Measurements from ENCODE around the gene HSD17B14. TPM values are rescaled to one million over a fixed set of nuclear protein-coding genes. Genes with fewer than 3 reads are reported as not detected.

HSD17B14 gene
- total and polyA plus RNA-seq, 2 of the 8 experiments (the other 6 are each of a cell fraction or from before 2014, with no cell fraction given) = 8.4 to 25.5 TPM

- Histone ChIP-seq H3K4me1 (replicated peaks in 1 of 4; ENCODE audit: control insufficient read depth in 3 of 4, insufficient read depth in 4 of 4, low read length in 3 of 4) (peaks cover 4 to 14% (median 7%) of the 10 kb centered on the region in 4 experiments; a peak in 6 of 7 replicates), H3K79me2 (ENCODE audit: control insufficient read depth in 1 of 2, insufficient read depth in 2 of 2, low read length in 2 of 2) (peaks cover 7 to 20% of the 10 kb centered on the region in 2 experiments; a peak in 3 of 4 replicates), H2BK5ac (ENCODE audit: low read depth, low read length) (no peak overlapping the region), H3K79me1 (ENCODE audit: low read depth, low read length) (peaks cover 9% of the 10 kb centered on the region), H2BK15ac (ENCODE audit: low read length) (no peak overlapping the region), H4K91ac (replicated peaks; ENCODE audit: insufficient read length, low read length) (no peak overlapping the region), H3K27me3 (replicated peaks in 1 of 4; ENCODE audit: control insufficient read depth in 3 of 4, extremely low read depth in 1 of 4, insufficient read depth in 3 of 4, low read length in 3 of 4) (no peaks in the 10 kb centered on the region), H3K14ac (ENCODE audit: insufficient read length) (no peak overlapping the region), H3K4me3 (ENCODE audit: extremely low read depth in 1 of 4, insufficient read depth in 2 of 4, low read depth in 3 of 4, low read length in 4 of 4) (no peak overlapping the region), H3K18ac (ENCODE audit: extremely low read depth, low read length) (no peak overlapping the region), H4K8ac (ENCODE audit: extremely low read depth, insufficient read depth, low read length) (no peak overlapping the region), H3K23me2 (ENCODE audit: low read depth, low read length) (no peaks in the 10 kb centered on the region; the same call in 1 of the 2 replicates), H4K20me1 (replicated peaks in 1 of 2; ENCODE audit: control insufficient read depth in 1 of 2, insufficient read depth in 2 of 2, low read length in 2 of 2) (peaks cover 9 to 13% of the 10 kb centered on the region in 2 experiments), H3K56ac (replicated peaks; ENCODE audit: insufficient read length, low read depth, low read length) (no peak overlapping the region), H2BK12ac (ENCODE audit: low read depth, low read length) (no peak overlapping the region), H2BK20ac (ENCODE audit: low read length) (no peak overlapping the region), H3K9ac (replicated peaks in 1 of 4; ENCODE audit: extremely low read depth in 1 of 4, low read depth in 3 of 4, low read length in 3 of 4) (no peak overlapping the region), H3K23ac (ENCODE audit: insufficient read length) (no peak overlapping the region), H3K4me2 (ENCODE audit: insufficient read depth in 1 of 2, low read depth in 2 of 2, low read length in 2 of 2) (no peak overlapping the region), H3K9me3 (ENCODE audit: insufficient read depth in 2 of 2, low read depth in 1 of 2, low read length in 1 of 2) (no peaks in the 10 kb centered on the region), H2AK5ac (ENCODE audit: low read depth, low read length) (no peak overlapping the region), H2AFZ (ENCODE audit: low read length) (no peak overlapping the region), H2BK120ac (replicated peaks; ENCODE audit: low read depth, low read length) (no peak overlapping the region), H3K4ac (replicated peaks; ENCODE audit: insufficient read length, low read depth, low read length) (no peak overlapping the region), H3K27ac (ENCODE audit: low read depth, low read length) (no peak overlapping the region), H3K36me3 (ENCODE audit: control insufficient read depth in 2 of 4, insufficient read depth in 4 of 4, low read length in 3 of 4) (peaks cover 13 to 31% (median 21%) of the 10 kb centered on the region in 4 experiments; a peak in 7 of 8 replicates), H4K5ac (ENCODE audit: insufficient read length, low read depth, low read length) (no peak overlapping the region)
- TF ChIP-seq SP2 (IDR thresholded peaks at IDR 0.05; ENCODE audit: low read length) = no peak
- no peak for TF ChIP-seq RNF2 (IDR thresholded peaks at IDR 0.05; ENCODE audit: borderline replicate concordance, low read depth, low read length, missing control alignments, poor library complexity, severe bottlenecking)
- TF ChIP-seq BACH1 (IDR thresholded peaks at IDR 0.05; ENCODE audit: low read length) = no peak
- no peak for TF ChIP-seq CHD1 (IDR thresholded peaks at IDR 0.05; ENCODE audit: low read depth, low read length)
- no peak for TF ChIP-seq CHD2 (IDR thresholded peaks at IDR 0.05; ENCODE audit: low read length)
- no peak for TF ChIP-seq TEAD4 (IDR thresholded peaks at IDR 0.05; ENCODE audit: low read depth, low read length)
- TF ChIP-seq E2F6 (IDR thresholded peaks at IDR 0.05) = no peak
- ChIA-PET CTCF (ENCODE audit: partially characterized antibody) (interaction anchor here (0.5 to 1.2 kb wide), 3 partner anchors 11 to 225 kb away, joined by 3 read pairs; no protein-coding TSS in a partner anchor), POLR2A (ENCODE audit: partially characterized antibody) (interaction anchor here (1.2 to 6.9 kb wide), 5 partner anchors 10 to 84 kb away, joined by 3 to 75 read pairs (median 7); partner anchors contain the start of gene PLEKHA4)
- no peak for DNase-seq (ENCODE audit: low read depth in 1 of 2, low spot score in 2 of 2)
- WGBS, 2 experiments (ENCODE audit: extremely low coverage in 1 of 2, insufficient coverage in 1 of 2, insufficient read length in 1 of 2, insufficient replicate concordance in 2 of 2, low coverage in 1 of 2, low lambda C conversion rate in 2 of 2, missing lambda C conversion rate in 1 of 2) = 95% methylated on average over 6 of the region's 6 CpGs; no CpG with 5 or more reads in 1 of the 2 experiments
- no peak for FAIRE-seq
Measured at GRCh38 chr19:48877855-48878195, 41.5 kb upstream of the HSD17B14 start.

All from H1 (cell line).